C4-2B (cell line): ENCODE results near the gene MMP25.

Experiments
- ZFX ChIP-seq: fragments of 450-650 bp; IDR thresholded peaks from 2 replicates; pipeline ENCODE4 v1.6.1; 2017
- TF ChIP-seq, protein P1 (sequence below): fragments of 450-650 bp; conservative IDR thresholded peaks from 2 replicates; pipeline ENCODE4 v1.5.1; 2017; ENCODE audit warnings: mild to moderate bottlenecking

DNA sequence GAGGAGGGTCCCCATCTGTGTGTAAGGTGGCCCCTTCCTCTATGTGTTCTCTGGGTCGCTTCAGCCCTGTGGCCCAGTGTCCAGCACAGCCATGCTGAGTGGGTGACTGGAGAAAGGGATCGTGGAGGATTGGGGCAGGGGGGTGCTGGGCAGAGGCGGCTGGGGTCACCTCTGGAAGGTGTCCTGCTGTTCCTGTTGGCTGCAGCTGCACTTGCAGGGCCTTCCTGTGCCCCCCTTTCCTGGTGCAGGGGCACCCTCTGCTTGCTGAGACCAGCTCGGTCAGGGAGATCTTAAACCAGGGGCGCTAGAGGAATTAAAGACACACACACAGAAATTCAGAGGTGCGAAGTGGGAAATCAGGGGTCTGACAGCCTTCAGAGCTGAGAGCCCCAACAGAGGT lies 30.2 kb downstream of the MMP25 start:
- TF ChIP-seq, protein P1, sequence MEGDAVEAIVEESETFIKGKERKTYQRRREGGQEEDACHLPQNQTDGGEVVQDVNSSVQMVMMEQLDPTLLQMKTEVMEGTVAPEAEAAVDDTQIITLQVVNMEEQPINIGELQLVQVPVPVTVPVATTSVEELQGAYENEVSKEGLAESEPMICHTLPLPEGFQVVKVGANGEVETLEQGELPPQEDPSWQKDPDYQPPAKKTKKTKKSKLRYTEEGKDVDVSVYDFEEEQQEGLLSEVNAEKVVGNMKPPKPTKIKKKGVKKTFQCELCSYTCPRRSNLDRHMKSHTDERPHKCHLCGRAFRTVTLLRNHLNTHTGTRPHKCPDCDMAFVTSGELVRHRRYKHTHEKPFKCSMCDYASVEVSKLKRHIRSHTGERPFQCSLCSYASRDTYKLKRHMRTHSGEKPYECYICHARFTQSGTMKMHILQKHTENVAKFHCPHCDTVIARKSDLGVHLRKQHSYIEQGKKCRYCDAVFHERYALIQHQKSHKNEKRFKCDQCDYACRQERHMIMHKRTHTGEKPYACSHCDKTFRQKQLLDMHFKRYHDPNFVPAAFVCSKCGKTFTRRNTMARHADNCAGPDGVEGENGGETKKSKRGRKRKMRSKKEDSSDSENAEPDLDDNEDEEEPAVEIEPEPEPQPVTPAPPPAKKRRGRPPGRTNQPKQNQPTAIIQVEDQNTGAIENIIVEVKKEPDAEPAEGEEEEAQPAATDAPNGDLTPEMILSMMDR: no peak
- TF ChIP-seq ZFX: no peak
